SK-N-SH (cell line): Measurements from ENCODE around the gene AFP. TPM values are rescaled to one million over a fixed set of nuclear protein-coding genes. Genes with fewer than 3 reads are reported as not detected.

ENCODE experiments used
- CTCF ChIA-PET: fragments of 300-600, 350-600 bp; formaldehyde crosslinking; extraction: SDS; loops from one replicate; lab custom pipeline; 2021; lab: Yijun Ruan, JAX
- POLR2A ChIA-PET: fragments of 350-600 bp; sonication (Branson Sonifier 250); formaldehyde crosslinking; extraction: SDS; loops from one replicate; lab custom pipeline; 2020; ENCODE audit warnings: antibody characterized with exemption, inconsistent platforms; lab: Yijun Ruan, JAX
- DNase-seq: peaks from one replicate; pipeline ENCODE4 v3.0.0; 2012
- H2AFZ ChIP-seq: fragments of 200-600 bp; sonication (generic); 2 replicates; pipeline ENCODE4 v1.8.1; 2016; ENCODE audit warnings: antibody characterized with exemption, mild to moderate bottlenecking, low read depth
- H3F3A ChIP-seq: fragments of 200-600 bp; sonication (generic); replicated peaks from 2 replicates; pipeline ENCODE3; 2016; ENCODE audit warnings: antibody characterized with exemption, mild to moderate bottlenecking; ENCODE audit not compliant: insufficient read depth
- H3K27ac ChIP-seq, 2 experiments: fragments of 200-500 bp in 1 of 2; fragments of 200-600 bp in 1 of 2; sonication (Bioruptor generic) in 1 of 2; sonication (generic), shearing (Covaris generic) in 1 of 2; 2 replicates each; pipeline versions ENCODE4 v1.5.1 to v1.6.1; 2014 to 2016; ENCODE audit warnings: low read depth in 2 of 2, inconsistent platforms in 1 of 2, low read length in 1 of 2, mild to moderate bottlenecking in 1 of 2, mixed read lengths in 1 of 2
- H3K27me3 ChIP-seq: fragments of 200-600 bp; sonication (generic), shearing (Covaris generic); 2 replicates; pipeline ENCODE4 v1.6.1; 2016; ENCODE audit warnings: mixed run types; ENCODE audit not compliant: insufficient read depth
- H3K36me3 ChIP-seq, 2 experiments: fragments of 200-500 bp in 1 of 2; fragments of 200-600 bp in 1 of 2; sonication (Bioruptor generic) in 1 of 2; sonication (generic) in 1 of 2; replicated peaks in 1 of 2; 2 replicates each; pipeline versions ENCODE3 to v1.5.1; 2014 to 2016; ENCODE audit warnings: low read length in 1 of 2, mild to moderate bottlenecking in 1 of 2; ENCODE audit not compliant: insufficient read depth in 2 of 2, control insufficient read depth in 1 of 2
- H3K4me1 ChIP-seq, 2 experiments: fragments of 200-500 bp in 1 of 2; fragments of 200-600 bp in 1 of 2; sonication (Bioruptor generic) in 1 of 2; sonication (generic), shearing (Covaris generic) in 1 of 2; 2 replicates each; pipeline versions ENCODE4 v1.5.1 to v1.6.1; 2014 to 2016; ENCODE audit warnings: low read depth in 1 of 2, low read length in 1 of 2, mixed run types in 1 of 2; ENCODE audit not compliant: insufficient read depth in 2 of 2, control insufficient read depth in 1 of 2
- H3K4me2 ChIP-seq: fragments of 200-600 bp; sonication (generic), shearing (Covaris generic); 2 replicates; pipeline ENCODE4 v1.6.1; 2017; ENCODE audit warnings: mixed run types
- H3K4me3 ChIP-seq, 2 experiments: fragments of 200-500 bp in 1 of 2; fragments of 200-600 bp in 1 of 2; sonication (Bioruptor generic) in 1 of 2; sonication (generic), shearing (Covaris generic) in 1 of 2; 2 replicates each; pipeline versions ENCODE4 v1.5.1 to v1.8.1; 2014 to 2016; ENCODE audit warnings: low read depth in 2 of 2, inconsistent platforms in 1 of 2, low read length in 1 of 2, mild to moderate bottlenecking in 1 of 2, mixed read lengths in 1 of 2, moderate library complexity in 1 of 2
- H3K79me2 ChIP-seq: fragments of 200-600 bp; sonication (generic); 2 replicates; pipeline ENCODE4 v1.8.1; 2017; ENCODE audit warnings: mild to moderate bottlenecking; ENCODE audit not compliant: insufficient read depth
- H3K9ac ChIP-seq: fragments of 200-600 bp; sonication (generic); 2 replicates; pipeline ENCODE4 v1.6.1; 2017; ENCODE audit warnings: mixed run types
- H3K9me2 ChIP-seq: fragments of 200-600 bp; sonication (generic); 2 replicates; pipeline ENCODE4 v1.6.1; 2017; ENCODE audit warnings: mixed run types
- H3K9me3 ChIP-seq: fragments of 200-600 bp; sonication (generic); 2 replicates; pipeline ENCODE4 v1.6.1; 2017; ENCODE audit warnings: mixed run types, mild to moderate bottlenecking, moderate library complexity
- H4K20me1 ChIP-seq: fragments of 200-600 bp; sonication (generic); 2 replicates; pipeline ENCODE4 v1.6.1; 2017; ENCODE audit warnings: mild to moderate bottlenecking, mixed run types; ENCODE audit not compliant: insufficient read depth
- CHD2 ChIP-seq: fragments of 150-350 bp; IDR thresholded peaks from 2 replicates; pipeline ENCODE4 v1.6.1; 2018; ENCODE audit warnings: low read length; ENCODE audit not compliant: partially characterized antibody
- EP300 ChIP-seq, 2 experiments: IDR thresholded peaks; 2 replicates each; pipeline versions ENCODE4 v1.4.0 to v1.6.1; 2012; ENCODE audit warnings: borderline replicate concordance in 1 of 2, low read depth in 1 of 2, low read length in 1 of 2
- EZH2phosphoT487 ChIP-seq: fragments of 200-600 bp; sonication (generic); IDR thresholded peaks from 2 replicates; pipeline ENCODE4 v1.6.1; 2017; ENCODE audit warnings: low read depth, mixed run types, mild to moderate bottlenecking, antibody characterized with exemption, moderate library complexity, borderline replicate concordance
- FOSL2 ChIP-seq: IDR thresholded peaks from 2 replicates; pipeline ENCODE4 v1.4.0; 2012; ENCODE audit warnings: low read depth, mild to moderate bottlenecking, moderate library complexity, borderline replicate concordance
- FOXJ3 ChIP-seq: sonication (generic); formaldehyde crosslinking; IDR thresholded peaks from 2 replicates; pipeline ENCODE4 v1.5.1; 2020; ENCODE audit warnings: mild to moderate bottlenecking, missing genetic modification reagents
- GABPA ChIP-seq: IDR thresholded peaks from 2 replicates; pipeline ENCODE4 v1.4.0; 2012; ENCODE audit warnings: low read depth, mild to moderate bottlenecking
- NFIC ChIP-seq: IDR thresholded peaks from 2 replicates; pipeline ENCODE4 v1.4.0; 2012; ENCODE audit warnings: borderline replicate concordance
- POLR2AphosphoS5 ChIP-seq: IDR thresholded peaks from 2 replicates; pipeline ENCODE4 v1.6.1; 2012; ENCODE audit warnings: low read depth, low read length
- RAD21 ChIP-seq: IDR thresholded peaks from 2 replicates; pipeline ENCODE4 v1.6.1; 2012; ENCODE audit warnings: mild to moderate bottlenecking, low read length
- SMC3 ChIP-seq: IDR thresholded peaks from 2 replicates; pipeline ENCODE4 v1.6.1; 2012; ENCODE audit warnings: low read depth, low read length, improper control_type of control experiment
- TAF1 ChIP-seq: IDR thresholded peaks from 2 replicates; pipeline ENCODE4 v1.6.1; 2012; ENCODE audit warnings: low read depth, mild to moderate bottlenecking, low read length, moderate library complexity, borderline replicate concordance
- TCF12 ChIP-seq: IDR thresholded peaks from 2 replicates; pipeline ENCODE4 v1.4.0; 2012
- TEAD4 ChIP-seq: IDR thresholded peaks from 2 replicates; pipeline ENCODE4 v1.4.0; 2012; ENCODE audit warnings: mild to moderate bottlenecking, borderline replicate concordance; ENCODE audit not compliant: insufficient read depth
- YY1 ChIP-seq: IDR thresholded peaks from 2 replicates; pipeline ENCODE4 v1.4.0; 2012; ENCODE audit warnings: low read depth, mild to moderate bottlenecking
- WGBS: methylation state at CpG from one replicate; pipeline ENCODE4 v1.1.6; 2017; ENCODE audit warnings: low lambda C conversion rate; 5-methylcytosine and 5-hydroxymethylcytosine counted together
- polyA plus RNA-seq, 3 experiments: library from polyadenylated mRNA; depleted of rRNA; stranded (reverse); fragments of >200 nt; gene quantifications; 2 replicates each; pipeline ENCODE4 v1.2.3, GENCODE V29; 2012
- TF ChIP-seq, protein P1 (sequence below): IDR thresholded peaks from 2 replicates; pipeline ENCODE4; 2012
- TF ChIP-seq, protein P2 (sequence below): IDR thresholded peaks from 2 replicates; pipeline ENCODE4 v1.4.0; 2012; ENCODE audit warnings: low read depth
- TF ChIP-seq, protein P3 (sequence below): fragments of 150-350 bp; IDR thresholded peaks from 2 replicates; pipeline ENCODE4 v1.6.1; 2017; ENCODE audit warnings: antibody characterized with exemption, low read length, low read depth, borderline replicate concordance
- TF ChIP-seq, protein P4 (sequence below): IDR thresholded peaks from 2 replicates; pipeline ENCODE4 v1.6.1; 2012; ENCODE audit warnings: mild to moderate bottlenecking, low read depth, low read length, moderate library complexity
- TF ChIP-seq, protein P5 (sequence below): fragments of 200-600 bp; sonication (generic); IDR thresholded peaks from 2 replicates; pipeline ENCODE4 v1.6.1; 2017; ENCODE audit warnings: antibody characterized with exemption, mild to moderate bottlenecking, moderate library complexity

Gene AFP
- polyA plus RNA-seq, 1 of the 3 experiments (the other 2 are of a cell fraction): 0.28 TPM

DNA sequence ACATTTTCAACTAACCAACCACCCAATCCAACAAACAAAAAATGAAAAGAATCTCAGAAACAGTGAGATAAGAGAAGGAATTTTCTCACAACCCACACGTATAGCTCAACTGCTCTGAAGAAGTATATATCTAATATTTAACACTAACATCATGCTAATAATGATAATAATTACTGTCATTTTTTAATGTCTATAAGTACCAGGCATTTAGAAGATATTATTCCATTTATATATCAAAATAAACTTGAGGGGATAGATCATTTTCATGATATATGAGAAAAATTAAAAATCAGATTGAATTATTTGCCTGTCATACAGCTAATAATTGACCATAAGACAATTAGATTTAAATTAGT lies 4.2 kb upstream of the AFP start:
- no peak overlapping the region for H3K9ac ChIP-seq
- no peak for TF ChIP-seq TAF1
- TF ChIP-seq NFIC: no peak
- TF ChIP-seq, protein P1, sequence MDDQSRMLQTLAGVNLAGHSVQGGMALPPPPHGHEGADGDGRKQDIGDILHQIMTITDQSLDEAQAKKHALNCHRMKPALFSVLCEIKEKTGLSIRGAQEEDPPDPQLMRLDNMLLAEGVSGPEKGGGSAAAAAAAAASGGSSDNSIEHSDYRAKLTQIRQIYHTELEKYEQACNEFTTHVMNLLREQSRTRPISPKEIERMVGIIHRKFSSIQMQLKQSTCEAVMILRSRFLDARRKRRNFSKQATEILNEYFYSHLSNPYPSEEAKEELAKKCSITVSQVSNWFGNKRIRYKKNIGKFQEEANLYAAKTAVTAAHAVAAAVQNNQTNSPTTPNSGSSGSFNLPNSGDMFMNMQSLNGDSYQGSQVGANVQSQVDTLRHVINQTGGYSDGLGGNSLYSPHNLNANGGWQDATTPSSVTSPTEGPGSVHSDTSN: no peak
- no peak for TF ChIP-seq RAD21
- no peak for TF ChIP-seq EP300 (IDR thresholded peaks at IDR 0.05; ENCODE audit: borderline replicate concordance in 1 of 2, low read depth in 1 of 2, low read length in 1 of 2)
- TF ChIP-seq, protein P2, sequence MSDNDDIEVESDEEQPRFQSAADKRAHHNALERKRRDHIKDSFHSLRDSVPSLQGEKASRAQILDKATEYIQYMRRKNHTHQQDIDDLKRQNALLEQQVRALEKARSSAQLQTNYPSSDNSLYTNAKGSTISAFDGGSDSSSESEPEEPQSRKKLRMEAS: no peak
- TF ChIP-seq CHD2: no peak
- no peak for TF ChIP-seq FOXJ3 (CRISPR knock-in tag)
- TF ChIP-seq POLR2AphosphoS5: no peak
- TF ChIP-seq FOSL2: no peak
- no peak for TF ChIP-seq GABPA
- TF ChIP-seq EZH2phosphoT487: no peak
- TF ChIP-seq, protein P3, sequence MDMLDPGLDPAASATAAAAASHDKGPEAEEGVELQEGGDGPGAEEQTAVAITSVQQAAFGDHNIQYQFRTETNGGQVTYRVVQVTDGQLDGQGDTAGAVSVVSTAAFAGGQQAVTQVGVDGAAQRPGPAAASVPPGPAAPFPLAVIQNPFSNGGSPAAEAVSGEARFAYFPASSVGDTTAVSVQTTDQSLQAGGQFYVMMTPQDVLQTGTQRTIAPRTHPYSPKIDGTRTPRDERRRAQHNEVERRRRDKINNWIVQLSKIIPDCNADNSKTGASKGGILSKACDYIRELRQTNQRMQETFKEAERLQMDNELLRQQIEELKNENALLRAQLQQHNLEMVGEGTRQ: no peak
- TF ChIP-seq TEAD4: no peak
- no peak for TF ChIP-seq TCF12
- H3K4me1 ChIP-seq: no peaks in the 10 kb centered on the region
- 5% methylated on average over 1 of the region's 1 CpG for WGBS
- peaks cover 6% of the 10 kb centered on the region; the same call in 1 of the 2 replicates for H3K27me3 ChIP-seq
- H4K20me1 ChIP-seq: no peaks in the 10 kb centered on the region
- H3K4me3 ChIP-seq: no peak overlapping the region
- POLR2A ChIA-PET: no interaction called here
- no peaks in the 10 kb centered on the region for H3K36me3 ChIP-seq
- no peaks in the 10 kb centered on the region for H3K9me3 ChIP-seq
- H3F3A ChIP-seq: no peaks in the 10 kb centered on the region
- no peak overlapping the region for H2AFZ ChIP-seq
- H3K9me2 ChIP-seq: no peaks in the 10 kb centered on the region
- no peak for DNase-seq
- H3K27ac ChIP-seq: no peak overlapping the region
- CTCF ChIA-PET: interaction anchor here (1.0 to 1.3 kb wide), 2 partner anchors 14 to 121 kb away, joined by 3 to 5 read pairs; no protein-coding TSS in a partner anchor
- H3K4me2 ChIP-seq: no peak overlapping the region
- H3K79me2 ChIP-seq: no peaks in the 10 kb centered on the region

DNA sequence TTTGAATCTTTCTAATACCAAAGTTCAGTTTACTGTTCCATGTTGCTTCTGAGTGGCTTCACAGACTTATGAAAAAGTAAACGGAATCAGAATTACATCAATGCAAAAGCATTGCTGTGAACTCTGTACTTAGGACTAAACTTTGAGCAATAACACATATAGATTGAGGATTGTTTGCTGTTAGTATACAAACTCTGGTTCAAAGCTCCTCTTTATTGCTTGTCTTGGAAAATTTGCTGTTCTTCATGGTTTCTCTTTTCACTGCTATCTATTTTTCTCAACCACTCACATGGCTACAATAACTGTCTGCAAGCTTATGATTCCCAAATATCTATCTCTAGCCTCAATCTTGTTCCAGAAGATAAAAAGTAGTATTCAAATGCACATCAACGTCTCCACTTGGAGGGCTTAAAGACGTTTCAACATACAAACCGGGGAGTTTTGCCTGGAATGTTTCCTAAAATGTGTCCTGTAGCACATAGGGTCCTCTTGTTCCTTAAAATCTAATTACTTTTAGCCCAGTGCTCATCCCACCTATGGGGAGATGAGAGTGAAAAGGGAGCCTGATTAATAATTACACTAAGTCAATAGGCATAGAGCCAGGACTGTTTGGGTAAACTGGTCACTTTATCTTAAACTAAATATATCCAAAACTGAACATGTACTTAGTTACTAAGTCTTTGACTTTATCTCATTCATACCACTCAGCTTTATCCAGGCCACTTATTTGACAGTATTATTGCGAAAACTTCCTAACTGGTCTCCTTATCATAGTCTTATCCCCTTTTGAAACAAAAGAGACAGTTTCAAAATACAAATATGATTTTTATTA lies 3.6 kb upstream of the AFP start:
- Histone ChIP-seq H3K36me3 (no peaks in the 10 kb centered on the region), H3K27ac (no peak overlapping the region), H3K27me3 (peaks cover 6% of the 10 kb centered on the region; the same call in 1 of the 2 replicates), H3K9me3 (no peaks in the 10 kb centered on the region), H3K9me2 (no peaks in the 10 kb centered on the region), H2AFZ (no peak overlapping the region), H3K9ac (no peak overlapping the region), H3K79me2 (no peaks in the 10 kb centered on the region), H3F3A (no peaks in the 10 kb centered on the region), H3K4me2 (no peak overlapping the region), H3K4me1 (no peaks in the 10 kb centered on the region), H3K4me3 (no peak overlapping the region), H4K20me1 (no peaks in the 10 kb centered on the region)
- no peak for DNase-seq
- POLR2A ChIA-PET: no interaction called here
- CTCF ChIA-PET: interaction anchor here (0.6 to 3.7 kb wide), 6 partner anchors 8 to 1274 kb away, joined by 3 to 17 read pairs (median 3); no protein-coding TSS in a partner anchor
- WGBS: 2% methylated on average over 5 of the region's 5 CpGs
- TF ChIP-seq YY1 (no peak), TCF12 (no peak), SMC3 (no peak), FOXJ3 (CRISPR knock-in tag) (no peak)
- TF ChIP-seq, protein P4, sequence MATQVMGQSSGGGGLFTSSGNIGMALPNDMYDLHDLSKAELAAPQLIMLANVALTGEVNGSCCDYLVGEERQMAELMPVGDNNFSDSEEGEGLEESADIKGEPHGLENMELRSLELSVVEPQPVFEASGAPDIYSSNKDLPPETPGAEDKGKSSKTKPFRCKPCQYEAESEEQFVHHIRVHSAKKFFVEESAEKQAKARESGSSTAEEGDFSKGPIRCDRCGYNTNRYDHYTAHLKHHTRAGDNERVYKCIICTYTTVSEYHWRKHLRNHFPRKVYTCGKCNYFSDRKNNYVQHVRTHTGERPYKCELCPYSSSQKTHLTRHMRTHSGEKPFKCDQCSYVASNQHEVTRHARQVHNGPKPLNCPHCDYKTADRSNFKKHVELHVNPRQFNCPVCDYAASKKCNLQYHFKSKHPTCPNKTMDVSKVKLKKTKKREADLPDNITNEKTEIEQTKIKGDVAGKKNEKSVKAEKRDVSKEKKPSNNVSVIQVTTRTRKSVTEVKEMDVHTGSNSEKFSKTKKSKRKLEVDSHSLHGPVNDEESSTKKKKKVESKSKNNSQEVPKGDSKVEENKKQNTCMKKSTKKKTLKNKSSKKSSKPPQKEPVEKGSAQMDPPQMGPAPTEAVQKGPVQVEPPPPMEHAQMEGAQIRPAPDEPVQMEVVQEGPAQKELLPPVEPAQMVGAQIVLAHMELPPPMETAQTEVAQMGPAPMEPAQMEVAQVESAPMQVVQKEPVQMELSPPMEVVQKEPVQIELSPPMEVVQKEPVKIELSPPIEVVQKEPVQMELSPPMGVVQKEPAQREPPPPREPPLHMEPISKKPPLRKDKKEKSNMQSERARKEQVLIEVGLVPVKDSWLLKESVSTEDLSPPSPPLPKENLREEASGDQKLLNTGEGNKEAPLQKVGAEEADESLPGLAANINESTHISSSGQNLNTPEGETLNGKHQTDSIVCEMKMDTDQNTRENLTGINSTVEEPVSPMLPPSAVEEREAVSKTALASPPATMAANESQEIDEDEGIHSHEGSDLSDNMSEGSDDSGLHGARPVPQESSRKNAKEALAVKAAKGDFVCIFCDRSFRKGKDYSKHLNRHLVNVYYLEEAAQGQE: no peak
- TF ChIP-seq, protein P5, sequence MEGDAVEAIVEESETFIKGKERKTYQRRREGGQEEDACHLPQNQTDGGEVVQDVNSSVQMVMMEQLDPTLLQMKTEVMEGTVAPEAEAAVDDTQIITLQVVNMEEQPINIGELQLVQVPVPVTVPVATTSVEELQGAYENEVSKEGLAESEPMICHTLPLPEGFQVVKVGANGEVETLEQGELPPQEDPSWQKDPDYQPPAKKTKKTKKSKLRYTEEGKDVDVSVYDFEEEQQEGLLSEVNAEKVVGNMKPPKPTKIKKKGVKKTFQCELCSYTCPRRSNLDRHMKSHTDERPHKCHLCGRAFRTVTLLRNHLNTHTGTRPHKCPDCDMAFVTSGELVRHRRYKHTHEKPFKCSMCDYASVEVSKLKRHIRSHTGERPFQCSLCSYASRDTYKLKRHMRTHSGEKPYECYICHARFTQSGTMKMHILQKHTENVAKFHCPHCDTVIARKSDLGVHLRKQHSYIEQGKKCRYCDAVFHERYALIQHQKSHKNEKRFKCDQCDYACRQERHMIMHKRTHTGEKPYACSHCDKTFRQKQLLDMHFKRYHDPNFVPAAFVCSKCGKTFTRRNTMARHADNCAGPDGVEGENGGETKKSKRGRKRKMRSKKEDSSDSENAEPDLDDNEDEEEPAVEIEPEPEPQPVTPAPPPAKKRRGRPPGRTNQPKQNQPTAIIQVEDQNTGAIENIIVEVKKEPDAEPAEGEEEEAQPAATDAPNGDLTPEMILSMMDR: no peak
- TF ChIP-seq, protein P3: no peak
